IPS-NIHi7 (cell line): ENCODE results near the gene FSTL4.
"Not testable (repeated sequence)": the region's sequence is repeated elsewhere in the genome, so short reads cannot be mapped to it uniquely, and the experiment has no call there.

Experiments
- DNase-seq: peaks from one replicate; pipeline ENCODE4 v3.0.0; 2012; ENCODE audit warnings: mixed read lengths; ENCODE audit errors: extremely low spot score

Gene FSTL4

GRCh38 chr5:133456933-133457402 is 155.4 kb downstream of the FSTL4 start:
- DNase-seq, result no peak

GRCh38 chr5:133455676-133456075 is 156.7 kb downstream of the FSTL4 start:
- no peak for DNase-seq

GRCh38 chr5:133454442-133454841 is 157.9 kb downstream of the FSTL4 start:
- DNase-seq, result no peak

- DNase-seq, result no peak
These were observed 158.5 kb downstream of the FSTL4 start for GRCh38 chr5:133453831-133454230.

- DNase-seq, result no peak
These were observed 159.1 kb downstream of the FSTL4 start for GRCh38 chr5:133453084-133453780.

- DNase-seq, result no peak
These were observed 160.4 kb downstream of the FSTL4 start for GRCh38 chr5:133451926-133452325.

GRCh38 chr5:133450286-133450685 is 162.1 kb downstream of the FSTL4 start:
- no peak for DNase-seq

- DNase-seq, result no peak
These were observed 163.2 kb downstream of the FSTL4 start for GRCh38 chr5:133449181-133449580.

- no peak for DNase-seq
These were observed 165.9 kb downstream of the FSTL4 start for GRCh38 chr5:133446440-133446839.

GRCh38 chr5:133445744-133446143 is 166.6 kb downstream of the FSTL4 start:
- DNase-seq, result no peak

GRCh38 chr5:133445204-133445603 is 167.1 kb downstream of the FSTL4 start:
- DNase-seq, result not testable (repeated sequence)

GRCh38 chr5:133444711-133445110 is 167.6 kb downstream of the FSTL4 start:
- no peak for DNase-seq

- no peak for DNase-seq
These were observed 171.1 kb downstream of the FSTL4 start for GRCh38 chr5:133441166-133441815.

GRCh38 chr5:133440467-133441115 is 171.8 kb downstream of the FSTL4 start:
- no peak for DNase-seq

GRCh38 chr5:133439859-133440258 is 172.5 kb downstream of the FSTL4 start:
- DNase-seq, result no peak

- DNase-seq, result no peak
These were observed 173.9 kb downstream of the FSTL4 start for GRCh38 chr5:133438487-133438886.

GRCh38 chr5:133434336-133434735 is 178.0 kb downstream of the FSTL4 start:
- no peak for DNase-seq

GRCh38 chr5:133433641-133434040 is 178.7 kb downstream of the FSTL4 start:
- no peak for DNase-seq

- no peak for DNase-seq
These were observed 179.3 kb downstream of the FSTL4 start for GRCh38 chr5:133432956-133433532.

- no peak for DNase-seq
These were observed 180.9 kb downstream of the FSTL4 start for GRCh38 chr5:133431326-133431865.

- DNase-seq, result no peak
These were observed 182.2 kb downstream of the FSTL4 start for GRCh38 chr5:133430095-133430494.

- DNase-seq, result no peak
These were observed 183.3 kb downstream of the FSTL4 start for GRCh38 chr5:133429046-133429445.
